TTC549 (cell line): ENCODE results near the gene PSME1.
A peak's percentile ranks its signal among the peaks of the same experiment; 100 is the strongest.
"Not testable (repeated sequence)": the region's sequence is repeated elsewhere in the genome, so short reads cannot be mapped to it uniquely, and the experiment has no call there.

Experiments used
- FAIRE-seq: peaks from 2 replicates; lab custom pipeline; 2012; peaks lifted over from hg19 to GRCh38; lab: Jason Lieb, UNC

The PSME1 gene

DNA sequence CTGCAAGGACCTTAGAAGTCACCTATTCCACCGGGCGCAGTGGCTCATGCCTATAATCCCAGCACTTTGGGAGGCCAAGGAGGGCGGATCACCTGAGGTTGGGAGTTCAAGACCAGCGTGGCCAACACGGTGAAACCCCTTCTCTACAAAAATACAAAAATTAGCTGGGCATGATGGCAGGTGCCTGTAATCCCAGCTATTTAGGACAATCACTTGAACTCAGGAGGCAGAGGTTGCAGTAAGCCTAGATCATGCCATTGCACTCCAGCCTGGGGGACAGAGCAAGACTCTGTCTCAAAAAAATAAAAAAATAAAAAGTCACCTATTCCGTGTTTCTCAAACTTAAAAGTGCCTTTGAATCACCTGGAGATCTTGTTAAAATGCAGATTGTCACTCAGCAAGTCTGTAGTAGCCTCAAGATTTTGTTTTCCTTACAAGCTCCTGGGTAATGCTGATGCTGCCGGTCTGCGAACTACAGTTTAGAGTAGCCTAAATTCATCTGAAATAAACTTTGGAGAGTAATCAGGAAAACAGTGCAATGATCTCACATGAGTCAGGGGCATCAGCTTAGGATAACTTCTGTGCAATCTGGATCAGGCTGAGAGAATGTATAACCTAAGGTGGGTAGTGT is 30.3 kb upstream of the PSME1 start:
- FAIRE-seq, result not testable (repeated sequence)

DNA sequence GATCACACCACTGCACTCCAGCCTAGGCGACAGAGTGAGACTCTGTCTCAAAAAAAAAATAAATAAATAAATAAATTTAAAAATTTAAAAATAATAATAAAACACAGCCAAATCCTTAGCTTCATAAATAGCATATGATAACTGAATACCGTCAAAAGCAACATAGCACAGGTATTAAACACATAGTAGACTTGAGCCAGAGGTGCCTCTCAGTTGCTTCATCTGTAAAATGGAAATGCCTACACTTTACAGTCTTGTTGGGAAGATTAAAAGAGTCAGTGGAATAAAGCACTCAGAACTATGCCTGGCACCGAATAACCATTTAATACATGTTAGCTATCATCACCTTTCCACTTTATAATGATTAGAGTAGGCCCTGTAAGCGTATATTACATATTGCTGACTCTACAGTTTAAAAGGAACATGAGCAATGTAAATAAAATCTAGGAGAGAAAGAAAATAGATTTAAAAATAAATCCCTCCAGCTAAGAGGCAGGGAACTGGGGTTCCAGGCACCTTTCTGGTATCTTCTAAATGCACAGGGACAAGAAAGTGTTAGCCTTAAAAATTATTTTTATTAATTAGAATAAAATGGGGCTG is 29.2 kb upstream of the PSME1 start:
- FAIRE-seq, result no peak

DNA sequence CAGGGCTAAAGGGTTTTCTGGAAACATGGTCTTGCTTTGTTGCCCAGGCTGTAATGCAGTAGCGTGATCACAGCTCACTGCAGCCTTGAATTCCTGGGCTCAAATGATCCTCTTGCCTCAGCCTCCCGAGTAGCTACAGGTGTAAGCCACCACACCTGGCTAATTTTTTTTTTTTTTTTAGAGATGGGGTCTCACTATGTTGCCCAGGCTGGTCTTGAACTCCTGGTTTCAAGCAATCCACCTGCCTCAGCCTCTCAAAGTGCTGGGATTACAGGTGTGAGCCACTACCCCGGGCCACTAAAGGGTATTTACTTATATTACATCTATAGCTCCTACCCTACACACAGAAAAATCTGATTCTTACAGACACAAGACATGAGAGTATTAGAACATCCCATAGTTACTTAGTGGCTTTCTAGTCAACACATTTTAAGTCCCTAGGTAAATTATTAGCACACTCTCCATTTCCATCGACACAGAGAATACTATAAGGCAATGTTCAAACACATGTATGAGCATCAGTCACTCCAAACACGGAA is 27.6 kb upstream of the PSME1 start:
- no peak for FAIRE-seq

DNA sequence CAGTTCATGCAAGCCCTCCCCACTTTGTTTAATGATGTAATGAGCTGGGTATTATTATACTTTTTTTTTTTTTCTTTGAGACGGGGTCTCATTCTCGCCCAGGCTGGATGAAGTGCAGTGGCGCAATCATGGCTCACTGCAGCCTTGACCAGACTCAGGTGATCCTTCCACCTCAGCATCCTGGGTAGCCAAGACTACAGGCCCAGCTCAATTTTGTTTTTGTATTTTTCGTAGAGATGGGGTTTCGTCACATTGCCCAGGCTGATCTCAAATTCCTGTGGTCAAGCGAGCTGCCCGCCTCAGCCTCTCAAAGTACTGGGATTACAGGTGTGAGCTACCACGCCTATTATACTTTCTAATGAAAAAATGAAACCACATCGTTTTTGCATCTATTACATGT is 25.9 kb upstream of the PSME1 start:
- FAIRE-seq, result no peak

DNA sequence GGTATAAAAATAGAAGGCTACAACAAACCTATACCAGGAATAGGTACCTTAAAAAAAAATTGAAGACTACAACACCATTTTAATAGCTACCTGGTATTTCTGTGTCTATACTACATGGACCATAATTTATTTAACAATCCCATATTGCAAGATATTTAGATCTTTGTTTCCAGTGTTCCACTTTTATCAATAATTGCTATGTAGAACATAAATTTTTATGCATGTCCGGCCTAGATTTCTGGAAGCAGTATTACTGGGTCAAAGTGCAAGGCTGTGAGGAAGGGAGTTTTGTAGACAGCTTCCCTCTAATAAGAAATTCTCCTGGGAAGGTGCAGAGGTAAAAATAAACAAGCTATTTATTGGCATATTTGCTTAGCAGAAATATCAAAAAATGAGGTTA is 25.5 kb upstream of the PSME1 start:
- no peak for FAIRE-seq

DNA sequence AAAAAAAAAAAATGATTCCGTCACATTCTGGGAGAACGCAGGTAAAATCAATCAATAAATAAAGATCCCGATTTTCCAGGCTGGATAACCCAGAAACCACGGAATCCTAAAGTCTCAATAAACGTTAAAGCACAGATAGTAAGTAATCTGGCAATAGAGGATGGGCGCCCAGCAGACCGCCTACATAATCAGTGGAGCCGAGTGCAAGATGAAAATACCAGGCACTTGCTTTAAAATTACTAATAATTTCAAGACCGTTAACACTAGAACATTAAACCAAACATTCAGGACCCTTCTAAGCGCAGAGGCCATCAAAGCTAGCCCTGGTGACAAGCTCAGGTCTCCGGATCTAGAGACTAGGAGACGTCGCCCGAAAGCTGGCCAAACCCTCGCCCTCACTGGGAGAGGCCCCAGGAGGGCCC is 22.6 kb upstream of the PSME1 start:
- FAIRE-seq, result no peak

DNA sequence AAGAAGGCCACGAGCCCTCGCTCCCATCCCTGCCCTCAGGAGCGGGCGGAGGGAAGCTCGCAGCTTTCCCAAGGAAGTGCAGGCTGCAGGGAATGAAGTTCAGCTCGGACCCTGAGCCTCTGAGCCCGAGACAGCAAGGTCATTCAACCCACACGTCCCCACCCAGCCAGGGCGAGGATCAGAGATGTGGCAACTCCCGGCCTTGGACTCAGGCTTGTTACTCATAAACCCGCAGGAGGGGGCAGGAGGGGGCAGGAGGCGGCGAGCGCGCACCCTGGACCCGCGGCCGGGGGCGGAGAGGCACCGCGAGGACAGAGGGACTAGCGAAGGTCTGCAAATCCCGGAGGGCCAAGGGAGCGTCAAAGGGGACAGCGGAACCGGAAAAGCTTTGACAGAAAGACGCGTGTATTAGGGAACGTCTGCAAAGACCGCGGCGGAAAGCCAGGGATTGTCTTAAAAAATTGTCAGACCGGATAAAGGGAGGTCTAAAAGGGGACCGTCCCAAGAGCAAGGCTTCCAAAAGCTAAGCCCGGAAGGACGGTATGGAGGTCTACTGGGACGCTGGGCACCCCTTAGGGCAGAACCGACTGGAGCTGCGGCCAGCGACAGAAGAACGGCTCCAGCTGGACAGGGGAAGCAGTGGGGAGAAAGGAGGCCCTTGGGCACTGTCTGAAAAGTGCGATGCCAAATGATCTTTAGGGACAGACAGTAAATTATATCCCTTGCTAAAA is 22.0 kb upstream of the PSME1 start:
- no peak for FAIRE-seq

DNA sequence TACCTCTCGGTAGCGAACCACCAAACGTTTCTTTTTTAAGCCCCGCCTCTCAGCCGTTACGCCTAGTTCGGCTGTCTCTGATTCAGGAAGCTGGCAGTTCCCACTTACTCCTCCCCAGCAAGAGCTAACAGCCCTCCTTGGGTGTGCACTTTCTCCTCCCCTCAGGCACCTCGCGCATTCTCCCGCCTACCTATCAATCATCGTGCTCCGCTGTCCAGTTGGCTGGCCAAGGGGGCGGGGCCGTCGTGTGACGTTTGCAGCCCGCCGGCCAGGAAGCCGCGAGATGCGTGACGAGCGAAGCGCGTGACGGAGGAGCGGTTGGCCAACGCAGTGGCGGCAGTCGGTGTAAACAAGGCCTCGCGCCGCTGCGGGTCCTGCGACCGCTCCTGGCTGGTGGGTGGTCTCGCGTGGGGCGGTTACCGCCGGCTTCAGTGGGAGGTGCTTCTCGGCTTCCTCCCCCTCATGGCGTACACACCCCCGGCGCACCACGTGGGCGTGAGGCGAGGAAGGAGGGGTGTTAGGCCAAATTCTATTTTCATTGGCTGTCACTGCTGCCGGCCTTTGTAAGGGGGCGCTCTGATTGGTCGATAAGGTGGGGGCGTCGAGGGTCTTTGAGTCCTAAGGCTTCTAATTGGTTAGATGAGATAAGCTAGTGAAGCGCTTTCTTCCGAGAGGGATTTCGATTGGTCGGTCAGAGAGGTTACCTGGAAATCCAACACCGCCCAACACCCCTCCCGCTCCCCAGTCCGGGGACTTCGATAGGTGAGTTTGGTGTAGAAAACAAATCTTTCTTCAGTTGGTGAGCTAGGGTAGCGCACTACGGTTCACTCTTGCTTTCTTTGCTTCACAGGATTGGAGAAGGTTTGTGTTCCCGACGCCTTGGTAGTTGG is 21.2 kb upstream of the PSME1 start, which contains the start of the genes DCAF11 and NRL:
Gene DCAF11, plus strand, starts transcription at position 246 of the 890 bp plus-strand sequence. CDS start 818 bp downstream, outside the sequence.
Gene NRL, minus strand, starts transcription at position 418 of the 890 bp plus-strand sequence. CDS start 32,101 bp downstream, outside the sequence.
- peak; percentile 93 for FAIRE-seq

DNA sequence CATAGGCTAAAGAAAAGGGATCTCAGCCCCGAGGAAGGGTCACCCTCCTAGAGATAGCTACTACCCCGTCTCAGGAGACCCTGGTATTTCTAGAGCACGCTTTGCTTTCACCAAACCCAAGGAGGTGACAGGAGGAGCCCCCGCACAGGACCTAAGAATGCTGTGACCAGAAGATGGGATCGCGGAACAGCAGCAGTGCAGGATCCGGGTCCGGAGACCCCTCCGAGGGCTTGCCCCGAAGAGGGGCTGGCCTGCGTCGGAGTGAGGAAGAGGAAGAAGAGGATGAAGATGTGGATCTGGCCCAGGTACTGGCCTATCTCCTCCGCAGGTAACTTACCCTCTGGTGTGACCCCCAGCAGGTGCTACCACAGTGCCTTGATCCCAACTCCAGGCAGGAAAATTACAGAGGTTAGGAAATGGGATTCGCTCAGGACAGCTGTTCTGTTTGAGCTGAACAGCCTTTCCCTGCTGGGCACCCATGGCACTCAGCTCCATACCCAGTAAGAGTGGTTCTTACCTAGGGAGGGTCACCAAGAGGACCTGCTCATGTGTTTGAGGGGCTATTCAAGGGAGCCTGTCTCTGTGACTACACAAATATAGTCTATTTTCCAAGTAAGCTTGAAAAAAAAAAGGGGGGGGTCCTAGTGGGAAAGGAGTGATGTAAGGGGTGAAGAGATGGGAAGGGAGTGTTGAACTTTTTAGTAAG is 20.4 kb upstream of the PSME1 start:
- FAIRE-seq, result no peak

DNA sequence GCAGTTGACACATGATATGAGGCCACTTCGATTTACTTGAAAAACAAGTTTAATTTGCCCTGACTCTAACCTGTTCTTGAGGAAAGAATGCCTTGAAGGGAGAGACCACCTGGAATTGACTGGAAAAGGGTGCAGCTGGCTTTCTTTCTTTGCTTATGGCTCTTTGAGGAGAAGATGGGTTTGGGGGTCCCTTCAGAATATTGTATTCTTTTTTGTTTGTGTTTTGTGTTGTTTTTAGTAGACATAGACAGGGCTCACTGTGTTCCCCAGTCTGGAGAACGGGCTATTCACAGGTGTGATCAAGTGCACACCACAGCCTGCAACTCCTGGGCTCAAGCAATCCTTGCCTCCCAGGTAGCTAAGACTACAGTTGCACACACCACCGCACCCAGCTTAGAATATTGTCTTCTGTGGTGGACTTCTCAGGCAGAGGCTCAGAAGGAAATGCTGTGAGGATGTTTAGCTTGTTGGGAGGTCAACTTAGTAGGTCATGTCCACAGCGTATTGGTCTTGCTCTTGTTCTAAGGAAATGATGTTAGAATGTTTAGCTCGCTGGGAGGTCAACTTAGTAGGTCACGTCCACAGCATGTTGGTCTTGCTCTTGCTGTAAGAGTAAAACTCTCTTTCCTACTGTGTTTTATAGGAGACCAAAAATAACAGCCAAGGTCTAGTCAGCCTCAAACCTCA is 19.7 kb upstream of the PSME1 start:
- FAIRE-seq, result no peak

DNA sequence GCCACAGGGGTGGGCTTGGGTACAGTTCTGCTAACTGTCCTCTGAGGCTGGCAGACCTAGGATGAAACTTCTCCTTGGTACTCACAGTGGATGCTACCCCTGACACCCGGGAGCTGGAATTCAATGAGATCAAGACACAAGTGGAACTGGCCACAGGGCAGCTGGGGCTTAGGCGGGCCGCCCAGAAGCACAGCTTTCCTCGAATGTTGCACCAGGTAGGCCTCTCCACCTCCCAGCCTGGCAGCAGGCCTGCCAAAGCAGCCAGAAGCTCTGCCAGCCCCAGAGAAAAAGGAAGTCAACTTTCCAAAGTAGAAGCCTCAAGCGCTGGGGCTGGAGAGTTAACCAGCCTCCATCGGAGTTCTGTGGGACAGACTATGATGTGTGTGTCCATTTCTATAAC is 18.8 kb upstream of the PSME1 start:
- FAIRE-seq, result no peak

DNA sequence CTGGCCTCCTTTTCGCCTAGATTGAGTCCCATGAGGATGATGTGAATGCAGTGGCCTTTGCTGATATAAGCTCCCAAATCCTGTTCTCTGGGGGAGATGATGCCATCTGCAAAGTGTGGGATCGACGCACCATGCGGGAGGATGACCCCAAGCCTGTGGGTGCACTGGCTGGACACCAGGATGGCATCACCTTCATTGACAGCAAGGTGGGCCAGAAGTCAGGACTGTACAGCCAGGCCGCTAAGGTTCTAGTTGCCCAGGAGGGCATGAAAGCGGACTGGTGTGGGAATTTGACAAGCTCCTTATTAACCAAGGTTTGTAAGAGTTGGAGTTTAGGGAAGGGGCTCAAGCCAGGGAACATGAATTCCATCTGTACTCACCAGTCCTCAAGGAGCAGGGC is 16.3 kb upstream of the PSME1 start:
- no peak for FAIRE-seq

DNA sequence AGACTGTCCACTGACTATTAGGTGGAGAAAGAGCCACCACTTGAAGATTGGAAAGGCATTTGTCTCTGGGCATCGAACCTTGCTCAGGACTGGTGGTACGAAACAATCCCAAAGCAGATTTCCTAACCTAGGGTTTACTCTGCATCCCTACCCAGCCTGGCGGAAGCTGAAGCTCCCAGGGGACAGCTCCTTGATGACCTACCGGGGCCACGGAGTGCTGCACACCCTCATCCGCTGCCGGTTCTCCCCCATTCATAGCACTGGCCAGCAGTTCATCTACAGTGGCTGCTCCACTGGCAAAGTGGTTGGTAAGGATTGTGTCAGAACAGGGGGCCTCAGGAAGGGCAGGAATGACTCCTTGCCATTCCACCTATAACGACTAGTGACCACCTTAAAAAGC is 14.8 kb upstream of the PSME1 start:
- no peak for FAIRE-seq

DNA sequence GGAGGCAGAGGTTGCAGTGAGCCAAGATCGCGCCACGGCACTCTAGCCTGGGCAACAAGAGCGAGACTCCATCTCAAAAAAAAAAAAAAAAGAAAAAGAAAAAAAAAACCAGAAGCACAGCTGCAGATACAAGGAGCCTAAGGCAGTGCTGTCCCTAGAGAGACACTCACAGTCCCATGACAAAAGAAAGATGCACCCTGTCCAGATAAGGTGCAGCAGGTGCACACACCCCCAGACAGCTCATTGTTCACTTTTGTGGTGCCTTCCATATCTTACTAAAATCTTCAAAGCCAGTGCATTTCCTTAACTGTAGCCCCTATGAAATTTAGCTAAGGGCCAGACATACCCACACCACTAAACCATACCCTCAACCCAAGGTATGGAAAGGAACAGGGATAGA is 13.6 kb upstream of the PSME1 start:
- no peak for FAIRE-seq

DNA sequence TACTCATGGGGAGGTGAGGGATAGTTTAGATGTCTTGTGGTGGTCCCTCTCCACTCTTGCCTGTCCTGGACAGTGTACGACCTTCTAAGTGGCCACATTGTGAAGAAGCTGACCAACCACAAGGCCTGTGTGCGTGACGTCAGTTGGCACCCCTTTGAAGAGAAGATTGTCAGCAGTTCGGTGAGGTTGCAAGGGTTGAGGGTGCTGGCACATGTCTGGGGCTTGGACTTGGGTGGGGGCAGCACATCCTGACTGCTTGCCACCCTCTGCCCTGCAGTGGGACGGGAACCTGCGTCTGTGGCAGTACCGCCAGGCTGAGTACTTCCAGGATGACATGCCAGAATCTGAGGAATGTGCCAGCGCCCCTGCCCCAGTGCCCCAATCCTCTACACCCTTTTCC is 13.1 kb upstream of the PSME1 start:
- FAIRE-seq, result no peak

DNA sequence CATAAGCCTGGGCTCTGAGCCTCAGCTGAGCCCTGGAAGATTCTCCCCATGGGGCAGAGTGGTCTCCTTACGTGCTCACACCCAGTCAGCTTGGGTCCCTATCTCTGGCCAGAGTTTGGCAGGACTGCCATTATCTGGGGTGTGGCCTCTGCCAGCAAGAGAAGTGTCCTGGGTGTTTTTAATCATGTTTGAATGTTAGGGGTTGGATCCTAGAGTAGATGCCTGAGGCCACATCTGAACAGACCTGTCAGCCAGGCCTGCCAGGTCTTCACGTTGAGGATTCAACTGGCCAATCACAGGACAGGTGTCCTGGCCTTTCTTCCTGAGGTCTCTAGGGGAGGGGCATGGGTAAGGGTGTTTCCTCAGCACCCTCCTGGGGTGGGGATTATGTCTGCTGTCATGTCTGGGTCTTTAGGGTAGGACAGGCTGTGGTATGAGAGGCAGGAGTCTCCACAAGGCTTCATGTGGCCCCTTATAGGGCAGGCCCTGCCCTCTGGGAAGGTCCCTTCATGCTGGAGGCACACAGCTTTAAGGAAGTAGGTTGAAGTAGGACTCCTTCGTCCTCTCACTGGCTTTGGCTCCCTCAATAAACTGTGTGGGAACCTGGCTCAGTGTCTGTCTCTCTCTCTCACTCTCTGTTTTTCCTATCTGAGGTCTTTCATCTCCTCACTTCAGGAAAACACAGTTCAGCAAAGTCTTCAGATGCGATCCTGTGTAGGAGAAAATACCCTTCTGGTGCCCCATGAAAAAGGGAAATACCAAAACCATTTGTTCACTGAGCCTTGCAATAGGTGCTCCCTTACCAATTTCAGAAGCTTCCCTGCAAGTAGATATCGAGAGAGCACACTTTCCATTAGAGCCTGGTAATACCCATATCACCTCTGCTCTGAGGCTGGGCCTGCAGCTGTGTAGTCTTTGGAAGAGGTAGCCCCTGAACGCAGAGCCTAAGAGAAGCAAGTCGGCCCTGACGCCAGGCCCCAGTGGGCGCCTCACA is 12.3 kb upstream of the PSME1 start:
- no peak for FAIRE-seq

DNA sequence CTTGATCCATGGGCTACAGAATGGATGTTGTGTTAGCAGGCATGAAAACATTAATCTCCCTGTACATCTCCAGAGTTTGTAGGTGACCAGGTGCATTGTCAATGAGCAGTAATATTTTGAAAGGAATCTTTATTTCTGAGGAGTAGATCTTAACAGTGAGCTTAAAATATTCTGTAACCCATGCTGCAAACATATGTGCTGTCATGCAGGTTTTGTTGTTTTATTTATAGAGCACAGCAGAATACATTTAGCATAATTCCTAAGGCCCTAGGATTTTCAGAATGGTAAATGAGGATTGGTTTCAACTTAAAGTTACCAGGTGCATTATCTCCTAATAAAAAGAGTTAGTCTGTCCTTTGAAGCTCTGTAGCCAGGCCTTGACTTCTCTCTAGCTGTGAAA is 9.1 kb upstream of the PSME1 start:
- no peak for FAIRE-seq

DNA sequence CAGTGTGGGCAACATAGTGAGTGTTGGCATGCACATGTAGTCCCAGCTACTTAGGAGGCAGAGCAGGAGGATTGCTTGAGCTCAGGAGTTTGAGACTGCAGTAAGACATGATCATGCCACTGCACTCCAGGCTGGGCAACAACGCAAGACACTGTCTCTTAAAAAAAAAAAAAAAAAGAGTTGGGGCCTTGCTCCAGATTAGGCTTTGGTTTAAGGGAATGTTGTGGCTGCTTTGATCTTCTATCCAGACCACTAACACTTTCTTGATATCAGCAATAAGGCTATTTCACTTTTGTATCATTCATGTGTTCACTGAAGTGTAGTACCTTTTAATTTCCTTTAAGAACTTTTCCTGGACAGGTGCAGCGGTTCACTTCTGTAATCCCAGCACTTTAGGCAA is 8.3 kb upstream of the PSME1 start:
- FAIRE-seq, result no peak

DNA sequence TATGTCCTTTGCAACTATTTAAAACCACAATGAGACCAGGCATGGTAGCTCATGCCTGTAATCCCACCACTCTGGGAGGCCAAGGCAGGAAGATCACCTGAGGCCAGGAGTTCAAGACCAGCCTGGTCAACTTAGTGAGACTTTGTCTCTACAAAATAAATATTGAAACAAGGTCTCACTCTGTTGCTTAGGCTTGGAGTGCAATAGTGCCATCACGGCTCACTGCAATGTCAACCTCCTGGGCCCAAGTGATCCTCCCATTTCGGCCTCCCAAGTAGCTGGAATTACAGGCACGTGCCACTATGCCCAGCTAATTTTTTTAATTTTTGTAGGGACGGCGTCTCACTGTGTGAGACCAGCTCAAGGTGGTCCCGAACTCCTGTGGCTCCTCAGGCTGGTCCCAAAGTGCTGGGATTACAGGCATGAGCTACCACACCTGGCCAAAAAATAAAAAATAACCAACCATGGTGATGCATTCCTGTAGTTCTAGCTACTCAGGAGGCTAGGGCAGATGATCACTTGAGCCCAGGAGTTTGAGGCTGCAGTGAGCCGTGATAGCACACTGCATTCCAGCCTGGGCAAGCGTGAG is 6.5 kb upstream of the PSME1 start:
- FAIRE-seq, result no peak
